Measurements from ENCODE around the gene PTHLH. TPM values are rescaled to one million over a fixed set of nuclear protein-coding genes. Genes with fewer than 3 reads are reported as not detected.
A peak's percentile ranks its signal among the peaks of the same experiment; 100 is the strongest.

The PTHLH gene
- total RNA-seq, 4 donors from 2014 or later = not detected

- H3K27me3 ChIP-seq = peaks cover 0 to 29% of the 10 kb centered on the region in 2 donors
- H3K27ac ChIP-seq = no peak overlapping the region
- DNase-seq = peak in 1 of 3 donors; percentile 48
- H3K36me3 ChIP-seq = no peaks in the 10 kb centered on the region
- H3K9me3 ChIP-seq = no peaks in the 10 kb centered on the region
- no peak for TF ChIP-seq POLR2A (IDR thresholded peaks at IDR 0.05)
- H3K4me3 ChIP-seq = peak overlapping the region in 2 of 4 donors; percentile 22 to 32
- H3K4me1 ChIP-seq = peaks cover 0 to 28% (median 3%) of the 10 kb centered on the region in 4 donors
Measured at GRCh38 chr12:27974735-27975221, 2.2 kb upstream of the PTHLH start.

GRCh38 chr12:27973487-27973890 is 956 bp upstream of the PTHLH start:
- H3K9me3 ChIP-seq = no peaks in the 10 kb centered on the region
- peaks cover 0 to 40% (median 5%) of the 10 kb centered on the region in 4 donors for H3K4me1 ChIP-seq
- H3K36me3 ChIP-seq = no peaks in the 10 kb centered on the region
- H3K27ac ChIP-seq = no peak overlapping the region
- TF ChIP-seq CTCF (IDR thresholded peaks at IDR 0.05) (no peak), POLR2A (IDR thresholded peaks at IDR 0.05) (no peak)
- H3K4me3 ChIP-seq = no peak overlapping the region
- no peak for DNase-seq
- H3K27me3 ChIP-seq = peaks cover 0 to 42% of the 10 kb centered on the region in 2 donors

- Histone ChIP-seq H3K9me3 (no peaks in the 10 kb centered on the region), H3K36me3 (no peaks in the 10 kb centered on the region), H3K27ac (no peak overlapping the region), H3K4me1 (peaks cover 0 to 40% (median 5%) of the 10 kb centered on the region in 4 donors), H3K27me3 (peaks cover 0 to 46% of the 10 kb centered on the region in 2 donors), H3K4me3 (no peak overlapping the region)
- DNase-seq = no peak
- TF ChIP-seq POLR2A (IDR thresholded peaks at IDR 0.05) (no peak), CTCF (IDR thresholded peaks at IDR 0.05) (no peak)
Measured at GRCh38 chr12:27971606-27972005, 927 bp downstream of the PTHLH start.

- no peak for DNase-seq
- TF ChIP-seq CTCF (IDR thresholded peaks at IDR 0.05) = no peak
- TF ChIP-seq POLR2A (IDR thresholded peaks at IDR 0.05) = no peak
- peak overlapping the region in 1 of 4 donors; percentile 57 for H3K27ac ChIP-seq
- peaks cover 0 to 39% (median 5%) of the 10 kb centered on the region in 4 donors for H3K4me1 ChIP-seq
- no peaks in the 10 kb centered on the region for H3K36me3 ChIP-seq
- H3K9me3 ChIP-seq = no peaks in the 10 kb centered on the region
- H3K27me3 ChIP-seq = peaks cover 0 to 42% of the 10 kb centered on the region in 2 donors
- peak overlapping the region in 2 of 4 donors; percentile 53 to 56 for H3K4me3 ChIP-seq
Measured at GRCh38 chr12:27971121-27971489, 1.4 kb downstream of the PTHLH start.

- no peaks in the 10 kb centered on the region for H3K36me3 ChIP-seq
- peak in 2 of 3 donors; percentile 45 to 50 for DNase-seq
- H3K27me3 ChIP-seq = peaks cover 0 to 37% of the 10 kb centered on the region in 2 donors
- TF ChIP-seq POLR2A (IDR thresholded peaks at IDR 0.05) (no peak), CTCF (IDR thresholded peaks at IDR 0.05) (no peak)
- peak overlapping the region in 2 of 4 donors; percentile 49 to 57 for H3K27ac ChIP-seq
- peaks cover 0 to 34% (median 5%) of the 10 kb centered on the region in 4 donors for H3K4me1 ChIP-seq
- H3K9me3 ChIP-seq = no peaks in the 10 kb centered on the region
- peak overlapping the region; percentile 21 to 56 (median 48) for H3K4me3 ChIP-seq
Measured at GRCh38 chr12:27970401-27971120, 2.0 kb downstream of the PTHLH start.
